MM.1S (cell line): ENCODE data around the gene POC5.

Experiments used
- EZH2 ChIP-seq: fragments of 300-600 bp; sonication (generic); optimal IDR thresholded peaks from 2 replicates; pipeline ENCODE3; 2017; ENCODE audit warnings: low read depth, mild to moderate bottlenecking, antibody characterized with exemption, low read length, mixed read lengths
- EZH2phosphoT487 ChIP-seq: fragments of 300-600 bp; sonication (generic); IDR thresholded peaks from 2 replicates; pipeline ENCODE4 v1.6.1; 2018; ENCODE audit warnings: antibody characterized with exemption, low read length
- TF ChIP-seq, protein P1 (sequence below): fragments of 300-600 bp; sonication (generic); IDR thresholded peaks from 2 replicates; pipeline ENCODE4 v1.5.1; 2016; ENCODE audit warnings: antibody characterized with exemption, low read length, mixed read lengths

DNA sequence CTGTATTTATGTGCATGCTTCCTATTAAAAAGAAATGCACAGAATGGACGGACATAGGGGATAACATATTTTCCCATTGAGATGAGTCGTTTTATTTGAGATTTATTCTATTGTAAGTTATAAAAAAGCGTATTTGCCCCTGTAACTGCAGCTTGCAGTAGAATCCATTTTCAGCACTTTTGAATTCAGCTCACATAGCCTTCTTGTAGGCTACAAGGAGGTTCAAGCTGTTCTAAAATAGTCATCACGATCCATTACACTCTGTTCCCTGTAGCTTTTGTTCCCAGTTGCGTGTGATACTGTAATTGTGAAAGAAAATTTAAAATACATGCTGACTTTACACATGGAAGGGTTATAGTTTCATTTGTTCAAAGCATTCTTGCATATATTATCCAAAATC, 40.9 kb upstream of the POC5 start:
- TF ChIP-seq, protein P1, sequence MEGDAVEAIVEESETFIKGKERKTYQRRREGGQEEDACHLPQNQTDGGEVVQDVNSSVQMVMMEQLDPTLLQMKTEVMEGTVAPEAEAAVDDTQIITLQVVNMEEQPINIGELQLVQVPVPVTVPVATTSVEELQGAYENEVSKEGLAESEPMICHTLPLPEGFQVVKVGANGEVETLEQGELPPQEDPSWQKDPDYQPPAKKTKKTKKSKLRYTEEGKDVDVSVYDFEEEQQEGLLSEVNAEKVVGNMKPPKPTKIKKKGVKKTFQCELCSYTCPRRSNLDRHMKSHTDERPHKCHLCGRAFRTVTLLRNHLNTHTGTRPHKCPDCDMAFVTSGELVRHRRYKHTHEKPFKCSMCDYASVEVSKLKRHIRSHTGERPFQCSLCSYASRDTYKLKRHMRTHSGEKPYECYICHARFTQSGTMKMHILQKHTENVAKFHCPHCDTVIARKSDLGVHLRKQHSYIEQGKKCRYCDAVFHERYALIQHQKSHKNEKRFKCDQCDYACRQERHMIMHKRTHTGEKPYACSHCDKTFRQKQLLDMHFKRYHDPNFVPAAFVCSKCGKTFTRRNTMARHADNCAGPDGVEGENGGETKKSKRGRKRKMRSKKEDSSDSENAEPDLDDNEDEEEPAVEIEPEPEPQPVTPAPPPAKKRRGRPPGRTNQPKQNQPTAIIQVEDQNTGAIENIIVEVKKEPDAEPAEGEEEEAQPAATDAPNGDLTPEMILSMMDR = no peak
- TF ChIP-seq EZH2phosphoT487 (no peak), EZH2 (no peak)
